WERI-Rb-1 (cell line): ENCODE data around the gene USP24.

Source experiments
- DNase-seq: peaks from one replicate; pipeline ENCODE4 v3.0.0-alpha.2; 2020
- H3K27ac ChIP-seq: fragments of 250-450 bp; sonication (Bioruptor Pico); 2 replicates; pipeline ENCODE4 v1.5.1; 2020; ENCODE audit warnings: mild to moderate bottlenecking, moderate library complexity
- H3K27me3 ChIP-seq: fragments of 250-450 bp; sonication (Bioruptor Pico); 2 replicates; pipeline ENCODE4 v1.5.1; 2021; ENCODE audit warnings: mild to moderate bottlenecking, low read depth, moderate library complexity; ENCODE audit not compliant: insufficient read depth, severe bottlenecking
- H3K36me3 ChIP-seq: fragments of 250-450 bp; sonication (Bioruptor Pico); 2 replicates; pipeline ENCODE4 v1.5.1; 2020; ENCODE audit warnings: mild to moderate bottlenecking, moderate library complexity
- H3K4me3 ChIP-seq: 2 replicates; pipeline ENCODE4 v1.5.1; 2011; ENCODE audit warnings: low read depth, mild to moderate bottlenecking, control low read depth, low read length
- H3K9me3 ChIP-seq: fragments of 250-450 bp; sonication (Bioruptor Pico); 2 replicates; pipeline ENCODE4 v1.5.1; 2021; ENCODE audit warnings: mild to moderate bottlenecking, moderate library complexity; ENCODE audit not compliant: severe bottlenecking
- CTCF ChIP-seq: IDR thresholded peaks from 2 replicates; pipeline ENCODE4 v1.5.1; 2011; ENCODE audit warnings: low read depth, mild to moderate bottlenecking, control low read depth, inconsistent platforms, low read length

Gene USP24

DNA sequence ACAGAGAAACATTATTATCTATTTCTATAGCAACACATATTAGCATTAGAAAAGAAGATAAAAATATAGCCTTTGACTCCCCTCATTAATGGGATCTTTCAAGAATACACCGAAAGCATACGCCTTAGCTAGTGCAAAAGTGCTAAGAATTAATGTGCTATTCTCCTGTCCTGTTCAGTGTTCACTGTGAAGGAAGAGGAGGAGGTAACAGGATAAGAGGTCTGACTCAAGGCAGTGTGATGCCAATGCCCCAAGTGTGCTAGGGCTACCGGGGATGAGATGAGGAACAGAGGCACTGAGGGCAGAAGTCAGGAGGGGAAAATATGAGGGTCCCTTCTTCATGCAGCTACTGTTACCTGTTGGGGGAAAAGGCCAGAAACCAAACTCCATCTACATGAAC lies 43.5 kb downstream of the USP24 start:
- Histone ChIP-seq H3K27ac (no peak overlapping the region), H3K9me3 (no peaks in the 10 kb centered on the region), H3K27me3 (no peaks in the 10 kb centered on the region), H3K36me3 (peaks cover 39% of the 10 kb centered on the region), H3K4me3 (no peak overlapping the region)
- no peak for DNase-seq
- TF ChIP-seq CTCF: no peak

DNA sequence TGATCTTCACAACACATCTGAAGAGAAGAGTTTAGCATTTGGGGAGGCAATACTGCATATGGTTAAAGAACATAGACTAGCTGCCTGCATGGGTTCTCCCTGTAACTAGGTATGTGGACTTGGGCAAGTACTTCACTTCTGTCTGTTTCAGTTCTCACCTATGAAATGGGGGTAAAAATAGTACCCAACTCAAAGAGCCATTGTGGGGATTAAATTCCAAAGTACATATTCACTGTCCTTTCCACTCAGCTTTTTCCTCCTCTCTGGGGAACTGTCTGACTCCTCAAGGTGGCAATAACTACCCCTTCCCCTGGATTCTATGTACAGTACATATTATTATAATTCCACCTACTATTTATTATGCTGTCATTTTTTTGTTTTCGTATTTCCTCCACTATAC lies 44.7 kb downstream of the USP24 start:
- DNase-seq: no peak
- Histone ChIP-seq H3K36me3 (peaks cover 40% of the 10 kb centered on the region), H3K9me3 (no peaks in the 10 kb centered on the region), H3K27me3 (no peaks in the 10 kb centered on the region), H3K4me3 (no peak overlapping the region), H3K27ac (no peak overlapping the region)
- no peak for TF ChIP-seq CTCF

- Histone ChIP-seq H3K27ac (no peak overlapping the region), H3K27me3 (no peaks in the 10 kb centered on the region), H3K9me3 (no peaks in the 10 kb centered on the region), H3K4me3 (no peak overlapping the region), H3K36me3 (peaks cover 44% of the 10 kb centered on the region)
- DNase-seq: no peak
- no peak for TF ChIP-seq CTCF
These were observed 46.0 kb downstream of the USP24 start for GRCh38 chr1:55169126-55169525.

- Histone ChIP-seq H3K4me3 (no peak overlapping the region), H3K9me3 (no peaks in the 10 kb centered on the region), H3K27ac (no peak overlapping the region), H3K27me3 (no peaks in the 10 kb centered on the region), H3K36me3 (peaks cover 44% of the 10 kb centered on the region)
- TF ChIP-seq CTCF: no peak
- no peak for DNase-seq
These were observed 46.8 kb downstream of the USP24 start for GRCh38 chr1:55168353-55168752.

GRCh38 chr1:55167224-55167871 lies 47.8 kb downstream of the USP24 start:
- TF ChIP-seq CTCF: no peak
- Histone ChIP-seq H3K27me3 (no peaks in the 10 kb centered on the region), H3K36me3 (peaks cover 44% of the 10 kb centered on the region), H3K9me3 (no peaks in the 10 kb centered on the region), H3K4me3 (no peak overlapping the region), H3K27ac (no peak overlapping the region)
- no peak for DNase-seq

DNA sequence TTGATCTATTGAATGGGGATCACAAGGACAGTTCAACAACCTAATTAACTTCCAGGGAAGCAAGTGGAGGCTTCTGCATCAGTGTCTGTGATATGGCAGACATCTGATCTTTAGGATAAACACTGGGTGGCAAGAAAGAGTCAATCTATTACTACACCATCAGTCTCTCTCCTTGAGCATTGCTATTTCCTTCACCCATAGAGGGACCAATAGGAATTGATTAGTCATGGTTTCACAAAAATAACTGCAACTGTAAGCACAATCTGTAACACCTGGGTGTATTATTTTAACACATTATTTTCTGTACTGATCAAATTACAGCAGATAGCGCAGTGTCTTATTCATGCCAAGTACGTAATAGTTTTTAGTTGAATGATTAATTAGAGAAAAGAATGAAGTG lies 50.3 kb downstream of the USP24 start:
- H3K4me3 ChIP-seq: no peak overlapping the region
- H3K27ac ChIP-seq: no peak overlapping the region
- H3K27me3 ChIP-seq: no peaks in the 10 kb centered on the region
- DNase-seq: no peak
- peaks cover 30% of the 10 kb centered on the region for H3K36me3 ChIP-seq
- TF ChIP-seq CTCF: no peak
- H3K9me3 ChIP-seq: no peaks in the 10 kb centered on the region
